DMS 273 (cell line): ENCODE results near the gene PARG.
"Not testable (repeated sequence)": the region's sequence is repeated elsewhere in the genome, so short reads cannot be mapped to it uniquely, and the experiment has no call there.

Source experiments
- DNase-seq: peaks from one replicate; lab custom pipeline; 2025; ENCODE audit not compliant: unreplicated experiment; lab: John Stamatoyannopoulos, UW

Gene PARG

DNA sequence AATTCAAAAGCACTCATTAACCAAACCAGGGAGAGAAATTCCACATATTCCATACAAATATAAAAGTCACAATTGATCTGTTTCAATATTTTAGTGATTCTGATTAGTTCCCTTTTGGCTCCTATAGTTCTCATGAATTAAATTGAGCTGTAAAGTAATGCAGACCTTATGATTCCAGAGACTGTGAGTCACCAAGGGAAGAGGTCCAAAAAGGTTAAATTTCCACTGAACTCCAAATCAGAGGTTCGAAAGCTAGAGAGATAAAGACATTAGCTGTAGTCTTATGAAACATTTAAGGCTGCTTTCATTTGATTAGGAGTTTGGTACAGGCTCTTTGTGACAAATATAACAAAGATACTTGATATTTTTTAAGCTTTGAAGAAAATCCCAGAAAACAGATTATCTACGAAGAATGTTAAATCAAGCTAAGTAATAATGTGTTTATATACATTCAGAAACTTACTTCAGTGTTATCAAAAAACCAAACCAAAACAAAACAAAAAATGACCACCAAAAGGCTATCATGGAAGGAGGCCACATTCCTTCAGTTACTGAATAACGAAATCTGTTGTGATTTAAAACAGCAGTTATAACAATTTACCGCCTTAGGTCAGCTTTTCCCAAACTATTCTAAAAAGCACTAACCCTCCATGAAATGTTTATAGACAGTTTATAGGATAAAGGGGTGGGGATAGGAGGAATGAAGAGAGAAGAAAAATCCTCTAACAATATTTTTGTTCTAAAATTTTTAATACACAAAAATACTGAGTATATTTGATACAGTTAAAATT lies 33.3 kb downstream of the PARG start:
- not testable (repeated sequence) for DNase-seq

GRCh38 chr10:49903829-49904228 lies 38.0 kb downstream of the PARG start:
- DNase-seq = not testable (repeated sequence)

DNA sequence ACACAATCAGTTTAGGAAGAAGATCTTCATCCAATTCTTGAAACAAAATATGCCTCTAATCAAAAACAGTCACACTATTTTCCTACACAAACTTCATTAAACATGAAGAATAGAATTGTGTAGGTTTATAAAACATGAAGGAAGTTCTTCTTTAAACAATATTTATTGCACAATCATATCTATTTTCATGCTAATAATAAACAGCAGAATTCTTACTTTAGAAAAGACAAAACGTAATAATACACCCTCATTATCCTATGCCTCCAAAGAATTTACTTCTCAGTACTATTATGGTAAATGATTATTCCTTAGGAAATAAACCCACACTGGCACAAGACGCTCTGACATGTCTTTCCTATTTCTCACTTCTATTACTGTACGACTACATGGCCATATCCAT lies 41.4 kb downstream of the PARG start:
- not testable (repeated sequence) for DNase-seq

- not testable (repeated sequence) for DNase-seq
These were observed 41.8 kb downstream of the PARG start for GRCh38 chr10:49899999-49900398.

DNA sequence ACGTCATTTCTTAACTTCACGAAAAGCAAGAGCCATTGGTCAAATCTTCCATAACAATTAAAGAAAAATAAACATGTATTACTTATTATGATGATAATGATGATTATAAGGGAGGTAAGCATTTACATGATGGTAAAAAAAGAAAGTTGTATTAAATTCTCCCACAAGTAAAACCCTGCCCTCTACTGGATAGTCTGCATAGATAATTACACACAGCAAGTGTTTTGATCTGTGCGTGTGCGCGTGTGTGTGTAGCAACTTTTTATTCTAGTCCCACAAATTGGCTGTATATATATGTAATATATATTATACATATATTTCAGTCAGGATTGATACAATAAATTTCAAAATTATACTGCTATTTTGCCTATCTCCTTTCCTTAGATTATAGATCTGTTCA lies 51.8 kb downstream of the PARG start:
- not testable (repeated sequence) for DNase-seq

DNA sequence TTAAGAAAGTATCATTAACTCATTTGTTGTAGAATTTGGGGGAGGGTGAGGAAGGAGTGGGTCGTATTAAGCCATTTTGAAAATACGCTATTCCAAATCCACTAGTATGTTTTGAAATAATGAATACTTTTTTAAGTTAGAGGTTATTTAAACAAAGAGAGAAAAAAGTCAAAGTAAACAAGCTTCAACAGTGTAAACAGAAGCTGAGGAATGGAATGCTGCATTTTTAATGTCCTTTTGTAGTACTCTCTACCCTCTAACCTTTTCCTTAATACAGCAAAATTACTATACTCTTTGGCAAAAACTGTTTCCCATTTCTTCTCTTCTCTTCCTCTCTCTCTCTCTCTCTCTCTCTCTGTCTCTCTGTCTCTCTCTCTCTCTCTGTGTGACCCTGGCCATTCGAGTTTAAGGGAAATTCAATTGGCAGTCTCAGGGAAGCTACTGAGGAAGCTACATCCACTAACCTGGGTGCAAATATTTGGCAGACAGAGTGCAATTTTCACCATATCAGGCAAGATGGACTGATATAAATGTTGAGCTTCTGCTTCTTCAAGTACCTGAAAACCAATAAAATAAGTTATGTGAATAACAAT lies 57.0 kb downstream of the PARG start:
- DNase-seq = not testable (repeated sequence)

DNA sequence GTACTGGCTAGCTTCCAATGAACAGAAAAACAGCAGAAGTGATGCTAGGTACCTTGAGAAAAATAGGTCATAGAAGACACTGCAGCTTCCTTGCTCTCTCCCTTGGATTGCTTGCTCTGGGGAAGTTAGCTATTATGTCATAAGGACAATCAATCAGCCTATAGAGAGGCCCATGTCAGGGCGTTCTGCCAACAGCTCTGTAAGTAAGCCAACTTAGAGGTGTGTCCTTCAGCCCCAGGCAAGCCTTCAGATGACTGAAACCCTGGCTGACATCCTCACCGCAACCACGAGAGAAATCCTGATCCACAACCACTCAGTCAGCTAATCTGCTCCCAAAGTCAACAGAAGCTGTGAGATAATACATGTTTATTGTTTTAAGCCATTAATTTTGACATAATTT lies 58.0 kb downstream of the PARG start:
- DNase-seq = not testable (repeated sequence)

DNA sequence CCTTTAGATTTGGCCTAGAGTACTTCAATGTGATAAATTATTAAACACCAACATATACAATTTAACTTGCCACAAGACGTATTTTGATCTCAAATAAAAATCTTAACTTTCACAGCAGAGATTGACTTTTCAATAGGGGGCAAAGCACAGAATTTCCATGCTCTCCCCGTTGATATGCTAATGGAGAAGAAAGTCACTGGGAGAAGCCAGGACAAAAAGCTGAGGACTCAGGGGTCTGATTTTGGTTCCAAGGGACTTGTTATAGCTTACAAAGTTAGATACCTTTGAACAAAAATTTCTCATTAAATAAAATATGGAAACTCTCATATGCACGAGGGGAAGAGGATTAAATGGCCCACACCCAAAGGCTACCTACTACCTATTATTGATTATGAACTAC lies 59.5 kb downstream of the PARG start:
- DNase-seq = not testable (repeated sequence)

- DNase-seq = not testable (repeated sequence)
These were observed 69.1 kb downstream of the PARG start for GRCh38 chr10:49872740-49873139.

GRCh38 chr10:49871462-49871861 lies 70.4 kb downstream of the PARG start:
- not testable (repeated sequence) for DNase-seq

DNA sequence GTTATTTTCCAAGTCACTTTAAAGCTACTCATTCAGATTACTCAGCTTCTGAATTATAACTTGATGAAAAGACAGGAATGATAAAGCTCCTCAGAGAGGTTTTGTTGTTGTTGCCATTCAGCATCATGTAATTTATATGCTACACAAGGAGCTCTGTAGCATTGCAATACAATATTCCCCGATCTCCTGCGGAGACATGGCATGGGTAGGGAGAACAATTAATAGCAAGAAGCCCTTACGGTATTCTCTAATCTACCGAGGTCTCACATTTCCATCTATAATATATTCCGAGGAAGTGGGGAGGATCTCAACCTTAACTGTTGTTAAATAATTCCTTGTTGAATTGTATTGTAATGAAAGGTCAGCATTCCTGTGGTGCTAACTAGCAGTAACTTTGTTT lies 81.9 kb downstream of the PARG start:
- not testable (repeated sequence) for DNase-seq

DNA sequence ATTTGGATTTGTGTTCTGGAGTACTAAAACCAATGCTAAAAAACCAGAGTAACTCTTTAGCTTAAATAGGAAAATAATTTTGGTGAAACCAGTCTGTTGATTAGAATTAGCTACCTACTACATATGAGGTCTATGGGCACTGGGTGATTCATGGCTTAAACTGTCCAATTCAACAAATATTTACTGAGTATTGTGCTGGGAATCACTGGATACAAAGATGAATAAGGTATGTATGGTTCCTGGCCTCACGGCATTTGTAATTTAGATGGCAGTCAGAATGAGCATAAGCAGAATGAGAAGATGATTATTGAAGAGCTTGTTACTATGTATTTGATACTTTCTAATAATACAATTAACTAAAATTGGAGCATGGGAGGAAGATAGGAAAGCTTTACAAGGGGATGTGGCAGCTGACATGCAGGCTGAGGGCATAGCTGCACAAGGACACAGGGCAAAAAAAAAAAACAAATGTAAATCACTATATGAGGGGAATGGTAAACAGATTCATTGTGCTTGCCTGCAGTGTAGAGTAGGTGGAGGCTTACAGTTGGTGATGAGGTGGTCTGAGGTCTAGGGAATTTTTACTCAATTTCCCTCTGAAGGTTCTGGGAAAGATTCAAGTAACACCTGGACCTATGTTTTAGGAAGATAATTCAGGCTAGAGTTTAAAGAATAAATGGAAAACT lies 83.0 kb downstream of the PARG start:
- DNase-seq = not testable (repeated sequence)

DNA sequence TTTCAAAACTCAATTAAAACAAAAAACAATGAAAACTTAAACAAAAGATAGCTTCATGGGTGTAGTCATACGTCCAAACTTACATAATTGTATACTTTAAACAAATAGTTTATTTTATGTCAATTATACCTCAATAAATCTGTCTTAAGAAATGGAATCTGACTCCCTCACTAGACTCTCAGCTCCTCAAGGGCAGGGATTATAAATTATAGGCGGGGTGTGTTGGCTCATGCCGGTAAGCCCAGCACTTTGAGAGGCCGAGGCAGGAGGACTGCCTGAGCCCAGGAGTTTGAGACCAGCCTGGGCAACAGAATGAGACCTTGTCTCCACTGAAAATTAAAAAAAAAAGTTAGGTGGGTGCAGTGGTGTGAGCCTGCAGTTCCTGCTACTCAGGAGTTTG lies 92.3 kb downstream of the PARG start:
- DNase-seq = not testable (repeated sequence)

GRCh38 chr10:49844775-49845595 lies 96.8 kb downstream of the PARG start:
- DNase-seq = no peak

- not testable (repeated sequence) for DNase-seq
These were observed 99.5 kb downstream of the PARG start for GRCh38 chr10:49842333-49842628.

DNA sequence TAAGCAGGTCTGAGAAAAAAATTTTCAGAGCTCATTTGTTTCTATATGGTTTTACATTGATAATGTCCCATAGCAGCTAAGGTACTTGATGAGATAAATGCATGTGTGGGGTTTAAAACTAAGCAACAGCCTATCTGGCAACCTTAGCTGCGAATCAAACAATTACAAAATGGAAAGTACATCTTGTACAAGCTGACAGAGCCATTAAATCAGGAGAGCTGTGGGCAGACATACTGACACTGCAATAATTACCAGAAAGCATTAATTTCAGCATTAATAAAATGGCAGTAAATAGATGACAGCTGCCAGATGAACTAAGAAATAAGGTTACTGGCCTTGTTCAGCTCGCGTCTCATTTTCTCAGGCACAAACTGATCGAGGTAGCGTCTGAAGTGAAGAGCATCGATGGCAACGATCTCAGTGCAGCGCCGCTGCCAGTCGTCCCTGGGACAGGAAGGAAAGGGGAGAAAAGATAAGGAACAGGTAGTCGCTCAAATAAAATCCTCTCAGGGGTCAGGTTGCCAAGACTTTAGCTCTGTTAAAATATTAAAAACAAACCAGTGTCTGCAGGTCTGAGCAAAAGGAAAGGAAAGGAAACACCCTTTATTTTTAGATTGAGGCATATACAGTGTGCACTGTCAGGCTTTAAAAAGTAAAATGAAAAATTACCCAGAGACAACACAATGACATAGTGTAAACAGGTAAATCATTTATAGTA lies 100.1 kb downstream of the PARG start:
- DNase-seq = no peak

DNA sequence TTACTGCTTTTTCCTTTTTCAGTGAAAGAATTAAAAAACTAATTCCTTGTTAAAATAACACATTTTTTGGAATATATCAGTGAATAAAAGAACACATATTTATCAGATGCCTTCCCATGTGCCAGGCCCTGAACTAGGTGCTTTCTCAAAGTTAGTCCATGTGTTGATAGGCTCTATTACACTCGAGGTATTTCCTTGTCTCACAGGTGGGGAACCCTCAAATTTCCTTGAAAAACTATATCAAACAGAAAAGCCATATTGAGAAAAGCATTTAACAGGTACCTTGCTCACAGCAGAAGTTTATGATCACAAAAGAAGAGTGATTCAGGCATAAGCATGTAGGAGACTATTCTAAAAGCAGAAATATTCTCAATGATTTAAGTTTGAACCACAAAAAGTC lies 104.1 kb downstream of the PARG start:
- DNase-seq = no peak

GRCh38 chr10:49837051-49837478 lies 104.8 kb downstream of the PARG start:
- DNase-seq = no peak

DNA sequence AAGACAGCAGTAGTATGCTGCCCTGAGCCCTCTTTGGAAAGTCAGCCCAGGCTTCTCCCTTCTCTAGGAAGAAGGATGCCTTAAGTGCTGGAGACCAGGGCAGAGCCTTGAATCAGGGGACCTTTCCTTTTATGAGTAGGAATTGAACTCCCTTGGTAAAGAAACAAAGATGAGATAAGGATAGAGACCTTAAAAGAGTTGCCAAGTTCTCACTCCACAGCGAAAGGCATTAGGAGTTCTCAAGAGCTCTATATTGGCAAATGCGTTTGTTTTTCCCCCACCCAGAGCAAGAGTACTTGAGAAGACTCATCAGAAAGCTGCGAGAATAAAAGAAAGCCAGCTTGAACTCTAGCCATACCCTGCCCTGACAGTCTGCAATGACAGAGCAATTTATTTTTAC lies 106.9 kb downstream of the PARG start:
- DNase-seq = no peak

- DNase-seq = no peak
These were observed 107.6 kb downstream of the PARG start for GRCh38 chr10:49834201-49834600.

DNA sequence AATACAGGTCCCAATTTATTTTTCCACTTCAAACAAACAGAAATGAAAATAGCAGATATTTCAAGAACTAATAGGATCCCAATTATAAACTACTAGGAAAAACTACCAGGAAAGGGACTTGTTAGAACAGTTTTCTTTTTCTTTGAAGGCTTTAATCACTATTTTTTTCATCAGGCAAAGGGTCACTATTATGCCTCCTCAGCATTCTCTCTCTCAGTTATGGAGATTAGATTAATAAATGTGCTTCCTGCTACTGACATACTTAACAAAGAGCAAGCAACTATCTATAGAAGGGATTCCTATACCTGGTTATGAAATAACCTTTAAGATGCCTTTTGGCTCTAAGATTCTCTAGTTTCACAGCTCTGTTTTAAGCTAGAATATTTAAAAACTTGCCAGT lies 108.7 kb downstream of the PARG start:
- DNase-seq = no peak
